GM23248 (cell line): ENCODE results near the gene TSHZ2. TPM values are rescaled to one million over a fixed set of nuclear protein-coding genes. Genes with fewer than 3 reads are reported as not detected.
A peak's percentile ranks its signal among the peaks of the same experiment; 100 is the strongest.
"Not testable (repeated sequence)": the region's sequence is repeated elsewhere in the genome, so short reads cannot be mapped to it uniquely, and the experiment has no call there.

Experiments
- DNase-seq: peaks from one replicate; pipeline ENCODE4 v3.0.0-alpha.2; 2015
- H2AFZ ChIP-seq: fragments of 200-600 bp; sonication (generic); 2 replicates; pipeline ENCODE4 v1.6.1; 2016; ENCODE audit warnings: antibody characterized with exemption
- H3F3A ChIP-seq: fragments of 200-600 bp; sonication (generic); 2 replicates; pipeline ENCODE4 v1.6.1; 2016; ENCODE audit warnings: mild to moderate bottlenecking, antibody characterized with exemption, mixed run types; ENCODE audit not compliant: insufficient read depth
- H3K27ac ChIP-seq: fragments of 200-600 bp; sonication (generic); 2 replicates; pipeline ENCODE4 v1.5.1; 2016; ENCODE audit warnings: mild to moderate bottlenecking
- H3K27me3 ChIP-seq: fragments of 200-600 bp; sonication (generic); replicated peaks from 2 replicates; pipeline ENCODE4 v1.6.1; 2016; ENCODE audit warnings: mild to moderate bottlenecking; ENCODE audit not compliant: insufficient read depth
- H3K36me3 ChIP-seq: fragments of 200-600 bp; sonication (generic); 2 replicates; pipeline ENCODE4 v1.6.1; 2016; ENCODE audit warnings: low read depth, mild to moderate bottlenecking
- H3K4me1 ChIP-seq: fragments of 200-600 bp; sonication (generic); 2 replicates; pipeline ENCODE4 v1.6.1; 2016; ENCODE audit warnings: mild to moderate bottlenecking; ENCODE audit not compliant: insufficient read depth
- H3K4me2 ChIP-seq: fragments of 200-600 bp; sonication (generic); one replicate; pipeline ENCODE4 v1.6.1; 2016; ENCODE audit warnings: mild to moderate bottlenecking; ENCODE audit not compliant: unreplicated experiment
- H3K4me3 ChIP-seq: fragments of 200-600 bp; sonication (generic); 2 replicates; pipeline ENCODE4 v1.5.1; 2016; ENCODE audit warnings: mild to moderate bottlenecking
- H3K79me2 ChIP-seq: fragments of 200-600 bp; sonication (generic); 2 replicates; pipeline ENCODE4 v1.6.1; 2016; ENCODE audit warnings: mild to moderate bottlenecking; ENCODE audit not compliant: insufficient read depth
- H3K9ac ChIP-seq: fragments of 200-600 bp; sonication (generic); 2 replicates; pipeline ENCODE4 v1.6.1; 2016; ENCODE audit warnings: mild to moderate bottlenecking
- H3K9me2 ChIP-seq: fragments of 200-600 bp; sonication (generic); 2 replicates; pipeline ENCODE4 v1.6.1; 2016; ENCODE audit warnings: mixed run types, mild to moderate bottlenecking, moderate library complexity; ENCODE audit not compliant: insufficient read depth
- H3K9me3 ChIP-seq: fragments of 200-600 bp; sonication (generic); one replicate; pipeline ENCODE4 v1.6.1; 2017; ENCODE audit warnings: low read depth
- H4K20me1 ChIP-seq: fragments of 200-600 bp; sonication (generic); 2 replicates; pipeline ENCODE4 v1.6.0; 2016; ENCODE audit not compliant: insufficient read depth
- EZH2 ChIP-seq: fragments of 200-600 bp; sonication (generic); IDR thresholded peaks from 2 replicates; pipeline ENCODE4 v1.6.1; 2018; ENCODE audit warnings: antibody characterized with exemption, mild to moderate bottlenecking; ENCODE audit not compliant: insufficient read depth, poor library complexity, severe bottlenecking
- EZH2phosphoT487 ChIP-seq: fragments of 200-600 bp; sonication (generic); IDR thresholded peaks from 2 replicates; pipeline ENCODE4 v1.6.1; 2018; ENCODE audit warnings: antibody characterized with exemption, moderate library complexity, mild to moderate bottlenecking, low read depth; ENCODE audit not compliant: insufficient read depth
- WGBS, 2 experiments: methylation state at CpG; one replicate each; pipeline ENCODE4 v1.1.6; 2015 to 2017; ENCODE audit warnings: low lambda C conversion rate in 2 of 2, low coverage in 1 of 2; ENCODE audit errors: missing lambda C conversion rate in 2 of 2; 5-methylcytosine and 5-hydroxymethylcytosine counted together
- in situ Hi-C: fragments of 300-500 bp; cut with MboI; formaldehyde crosslinking; loops from 2 replicates; pipeline ENCODE4 v1.15.0; 2020
- polyA plus RNA-seq: library from polyadenylated mRNA; unstranded; fragments of >200 nt; fragmentation: Nextera tagmentation; extraction: Ambion mirVana; gene quantifications from 2 replicates; pipeline ENCODE4 v1.2.1, GENCODE V29; 2016
- total RNA-seq: library from RNA; depleted of rRNA; stranded (reverse); fragments of >200 nt; shearing (Covaris generic); gene quantifications from 2 replicates; pipeline ENCODE4 v1.2.3, GENCODE V29; 2014

TSHZ2 gene
- total and polyA plus RNA-seq, 2 experiments from 2014 or later: 4.5 to 13.4 TPM

GRCh38 chr20:53513168-53513488 lies 541.0 kb downstream of the TSHZ2 start:
- TF ChIP-seq EZH2 (no peak), EZH2phosphoT487 (no peak)
- H3K4me3 ChIP-seq: no peak overlapping the region
- no peak overlapping the region for H2AFZ ChIP-seq
- H3K27me3 ChIP-seq: no peaks in the 10 kb centered on the region
- H3F3A ChIP-seq: no peaks in the 10 kb centered on the region
- H3K9me3 ChIP-seq: no peaks in the 10 kb centered on the region
- in situ Hi-C loops: no loop called here
- H3K36me3 ChIP-seq: no peaks in the 10 kb centered on the region
- H3K79me2 ChIP-seq: no peaks in the 10 kb centered on the region
- H4K20me1 ChIP-seq: no peaks in the 10 kb centered on the region
- 32 to 43% methylated on average over 2 of the region's 2 CpGs for WGBS, 2 experiments
- no peaks in the 10 kb centered on the region for H3K4me1 ChIP-seq
- DNase-seq: no peak
- no peak overlapping the region for H3K9ac ChIP-seq
- no peak overlapping the region for H3K4me2 ChIP-seq
- H3K27ac ChIP-seq: no peak overlapping the region
- H3K9me2 ChIP-seq: no peaks in the 10 kb centered on the region

- no peak overlapping the region for H2AFZ ChIP-seq
- H3K4me2 ChIP-seq: no peak overlapping the region
- no peaks in the 10 kb centered on the region for H3K36me3 ChIP-seq
- 76 to 80% methylated on average over 18 of the region's 18 CpGs for WGBS, 2 experiments
- H3K27me3 ChIP-seq: no peaks in the 10 kb centered on the region
- TF ChIP-seq EZH2phosphoT487 (no peak), EZH2 (no peak)
- H4K20me1 ChIP-seq: no peaks in the 10 kb centered on the region
- no peaks in the 10 kb centered on the region for H3K79me2 ChIP-seq
- no peaks in the 10 kb centered on the region for H3K9me3 ChIP-seq
- in situ Hi-C loops: no loop called here
- peak; percentile 54 for DNase-seq
- H3F3A ChIP-seq: no peaks in the 10 kb centered on the region
- H3K9me2 ChIP-seq: no peaks in the 10 kb centered on the region
- H3K9ac ChIP-seq: no peak overlapping the region
- H3K4me1 ChIP-seq: no peaks in the 10 kb centered on the region
- H3K27ac ChIP-seq: no peak overlapping the region
- H3K4me3 ChIP-seq: no peak overlapping the region
These were observed 541.5 kb downstream of the TSHZ2 start for GRCh38 chr20:53513489-53514298.

- no peak overlapping the region for H2AFZ ChIP-seq
- TF ChIP-seq EZH2 (no peak), EZH2phosphoT487 (no peak)
- H3K27ac ChIP-seq: no peak overlapping the region
- no peaks in the 10 kb centered on the region for H3K4me1 ChIP-seq
- H3K4me3 ChIP-seq: no peak overlapping the region
- H3K27me3 ChIP-seq: no peaks in the 10 kb centered on the region
- DNase-seq: no peak
- no peaks in the 10 kb centered on the region for H3K79me2 ChIP-seq
- 73 to 74% methylated on average over 4 of the region's 4 CpGs for WGBS, 2 experiments
- no peak overlapping the region for H3K4me2 ChIP-seq
- H3K36me3 ChIP-seq: no peaks in the 10 kb centered on the region
- in situ Hi-C loops: no loop called here
- no peaks in the 10 kb centered on the region for H3F3A ChIP-seq
- no peaks in the 10 kb centered on the region for H3K9me2 ChIP-seq
- no peaks in the 10 kb centered on the region for H3K9me3 ChIP-seq
- H3K9ac ChIP-seq: no peak overlapping the region
- H4K20me1 ChIP-seq: no peaks in the 10 kb centered on the region
These were observed 543.6 kb downstream of the TSHZ2 start for GRCh38 chr20:53515749-53516148.

GRCh38 chr20:53517146-53517545 lies 545.0 kb downstream of the TSHZ2 start:
- Histone ChIP-seq H3K4me2 (no peak overlapping the region), H3K4me3 (no peak overlapping the region), H2AFZ (no peak overlapping the region)

GRCh38 chr20:53521421-53521820 lies 549.3 kb downstream of the TSHZ2 start:
- H3K4me3 ChIP-seq, H3K9me2 ChIP-seq, H4K20me1 ChIP-seq, H3K4me2 ChIP-seq, H3K36me3 ChIP-seq, H3K9ac ChIP-seq, H3F3A ChIP-seq, in situ Hi-C loops, H3K79me2 ChIP-seq, H3K27me3 ChIP-seq, H3K9me3 ChIP-seq, H3K4me1 ChIP-seq, H2AFZ ChIP-seq, H3K27ac ChIP-seq: not testable (repeated sequence)
- 4 to 12% methylated on average over 5 of the region's 5 CpGs for WGBS, 2 experiments
- DNase-seq: peak; percentile 64

More at GRCh38 chr20:53517146-53517545, 545.0 kb downstream of the TSHZ2 start:
- Histone ChIP-seq H3K9me3 (no peaks in the 10 kb centered on the region), H3K4me1 (no peaks in the 10 kb centered on the region), H3K9ac (no peak overlapping the region), H3F3A (no peaks in the 10 kb centered on the region), H4K20me1 (no peaks in the 10 kb centered on the region), H3K9me2 (no peaks in the 10 kb centered on the region), H3K36me3 (no peaks in the 10 kb centered on the region), H3K79me2 (no peaks in the 10 kb centered on the region), H3K27ac (no peak overlapping the region), H3K27me3 (no peaks in the 10 kb centered on the region)
- no peak for DNase-seq
- in situ Hi-C loops: no loop called here
- TF ChIP-seq EZH2phosphoT487 (no peak), EZH2 (no peak)
- 70 to 71% methylated on average over 13 of the region's 13 CpGs for WGBS, 2 experiments
